ENCODE data around the gene CHST5. TPM values are rescaled to one million over a fixed set of nuclear protein-coding genes. Genes with fewer than 3 reads are reported as not detected.
A peak's percentile ranks its signal among the peaks of the same experiment; 100 is the strongest.

The CHST5 gene
- total and polyA plus RNA-seq, 5 donors from 2014 or later, result not detected

- Histone ChIP-seq H3K27ac (ENCODE audit: insufficient read depth, low read length, poor library complexity, severe bottlenecking) (no peak overlapping the region), H3K27me3 (ENCODE audit: control insufficient read depth, insufficient read depth, low read length) (no peaks in the 10 kb centered on the region), H3K4me3 (ENCODE audit: low read depth, low read length) (no peak overlapping the region), H3K36me3 (ENCODE audit: control insufficient read depth, insufficient read depth, low read length) (no peaks in the 10 kb centered on the region), H3K9me3 (ENCODE audit: control insufficient read depth in 2 of 2, low read length in 2 of 2) (no peaks in the 10 kb centered on the region), H3K4me1 (ENCODE audit: control insufficient read depth, insufficient read depth, low read length, poor library complexity, severe bottlenecking) (no peaks in the 10 kb centered on the region)
- Mint-ChIP-seq H3K27ac (no peak overlapping the region), H3K36me3 (no peaks in the 10 kb centered on the region), H3K4me1 (no peaks in the 10 kb centered on the region), H3K4me3 (no peak overlapping the region), H3K9me3 (no peaks in the 10 kb centered on the region), H3K27me3 (no peaks in the 10 kb centered on the region)
- DNase-seq, result no peak
- ATAC-seq (ENCODE audit: low read depth in 2 of 2), result no peak
These were observed 1.2 kb downstream of the CHST5 start for GRCh38 chr16:75534560-75535205.

- no peak overlapping the region for H3K27ac ChIP-seq (ENCODE audit: insufficient read depth, low read length, poor library complexity, severe bottlenecking)
- Mint-ChIP-seq H3K27me3 (no peaks in the 10 kb centered on the region), H3K27ac (no peak overlapping the region), H3K36me3 (no peaks in the 10 kb centered on the region), H3K4me3 (no peak overlapping the region), H3K4me1 (no peaks in the 10 kb centered on the region), H3K9me3 (no peaks in the 10 kb centered on the region)
- no peaks in the 10 kb centered on the region for H3K9me3 ChIP-seq (ENCODE audit: control insufficient read depth in 2 of 2, low read length in 2 of 2)
- H3K36me3 ChIP-seq (ENCODE audit: control insufficient read depth, insufficient read depth, low read length), result no peaks in the 10 kb centered on the region
- H3K4me1 ChIP-seq (ENCODE audit: control insufficient read depth, insufficient read depth, low read length, poor library complexity, severe bottlenecking), result no peaks in the 10 kb centered on the region
- ATAC-seq (ENCODE audit: low read depth in 2 of 2) (no peak), DNase-seq (no peak)
- H3K4me3 ChIP-seq (ENCODE audit: low read depth, low read length), result no peak overlapping the region
- no peaks in the 10 kb centered on the region for H3K27me3 ChIP-seq (ENCODE audit: control insufficient read depth, insufficient read depth, low read length)
These were observed 3.1 kb downstream of the CHST5 start for GRCh38 chr16:75532791-75533190.

GRCh38 chr16:75532142-75532765 lies 3.7 kb downstream of the CHST5 start:
- Histone ChIP-seq H3K9me3 (ENCODE audit: control insufficient read depth in 2 of 2, low read length in 2 of 2) (no peaks in the 10 kb centered on the region), H3K4me1 (ENCODE audit: control insufficient read depth, insufficient read depth, low read length, poor library complexity, severe bottlenecking) (no peaks in the 10 kb centered on the region), H3K27ac (ENCODE audit: insufficient read depth, low read length, poor library complexity, severe bottlenecking) (no peak overlapping the region), H3K27me3 (ENCODE audit: control insufficient read depth, insufficient read depth, low read length) (no peaks in the 10 kb centered on the region), H3K4me3 (ENCODE audit: low read depth, low read length) (no peak overlapping the region), H3K36me3 (ENCODE audit: control insufficient read depth, insufficient read depth, low read length) (no peaks in the 10 kb centered on the region)
- ATAC-seq (ENCODE audit: low read depth in 2 of 2) (no peak), DNase-seq (no peak)
- Mint-ChIP-seq H3K36me3 (no peaks in the 10 kb centered on the region), H3K27ac (no peak overlapping the region), H3K27me3 (no peaks in the 10 kb centered on the region), H3K4me3 (no peak overlapping the region), H3K4me1 (no peaks in the 10 kb centered on the region), H3K9me3 (no peaks in the 10 kb centered on the region)

GRCh38 chr16:75529959-75530358 lies 5.9 kb downstream of the CHST5 start:
- Mint-ChIP-seq H3K4me3 (no peak overlapping the region), H3K4me1 (no peaks in the 10 kb centered on the region), H3K36me3 (no peaks in the 10 kb centered on the region), H3K27me3 (no peaks in the 10 kb centered on the region), H3K27ac (no peak overlapping the region), H3K9me3 (no peaks in the 10 kb centered on the region)
- Histone ChIP-seq H3K36me3 (ENCODE audit: control insufficient read depth, insufficient read depth, low read length) (no peaks in the 10 kb centered on the region), H3K9me3 (ENCODE audit: control insufficient read depth in 2 of 2, low read length in 2 of 2) (no peaks in the 10 kb centered on the region), H3K4me3 (ENCODE audit: low read depth, low read length) (no peak overlapping the region), H3K27me3 (ENCODE audit: control insufficient read depth, insufficient read depth, low read length) (no peaks in the 10 kb centered on the region), H3K27ac (ENCODE audit: insufficient read depth, low read length, poor library complexity, severe bottlenecking) (no peak overlapping the region), H3K4me1 (ENCODE audit: control insufficient read depth, insufficient read depth, low read length, poor library complexity, severe bottlenecking) (no peaks in the 10 kb centered on the region)
- ATAC-seq (ENCODE audit: low read depth in 2 of 2) (no peak), DNase-seq (no peak)

GRCh38 chr16:75529056-75529905 lies 6.6 kb downstream of the CHST5 start:
- no peak overlapping the region for H3K27ac ChIP-seq (ENCODE audit: insufficient read depth, low read length, poor library complexity, severe bottlenecking)
- H3K4me3 ChIP-seq (ENCODE audit: low read depth, low read length), result no peak overlapping the region
- DNase-seq (no peak), ATAC-seq (ENCODE audit: low read depth in 2 of 2) (no peak)
- H3K9me3 Mint-ChIP-seq, result no peaks in the 10 kb centered on the region
- peak overlapping the region in 1 of 3 donors; percentile 32 for H3K27ac Mint-ChIP-seq
- H3K27me3 ChIP-seq (ENCODE audit: control insufficient read depth, insufficient read depth, low read length), result no peaks in the 10 kb centered on the region
- H3K4me3 Mint-ChIP-seq, result no peak overlapping the region
- no peaks in the 10 kb centered on the region for H3K9me3 ChIP-seq (ENCODE audit: control insufficient read depth in 2 of 2, low read length in 2 of 2)
- no peaks in the 10 kb centered on the region for H3K27me3 Mint-ChIP-seq
- H3K36me3 Mint-ChIP-seq, result no peaks in the 10 kb centered on the region
- no peaks in the 10 kb centered on the region for H3K36me3 ChIP-seq (ENCODE audit: control insufficient read depth, insufficient read depth, low read length)
- no peaks in the 10 kb centered on the region for H3K4me1 ChIP-seq (ENCODE audit: control insufficient read depth, insufficient read depth, low read length, poor library complexity, severe bottlenecking)
- no peaks in the 10 kb centered on the region for H3K4me1 Mint-ChIP-seq

- Mint-ChIP-seq H3K4me1 (no peaks in the 10 kb centered on the region), H3K4me3 (no peak overlapping the region), H3K27me3 (no peaks in the 10 kb centered on the region), H3K36me3 (no peaks in the 10 kb centered on the region), H3K27ac (no peak overlapping the region), H3K9me3 (no peaks in the 10 kb centered on the region)
- ATAC-seq (ENCODE audit: low read depth in 2 of 2) (no peak), DNase-seq (no peak)
- H3K27ac ChIP-seq (ENCODE audit: insufficient read depth, low read length, poor library complexity, severe bottlenecking), result no peak overlapping the region
- H3K36me3 ChIP-seq (ENCODE audit: control insufficient read depth, insufficient read depth, low read length), result no peaks in the 10 kb centered on the region
- no peaks in the 10 kb centered on the region for H3K4me1 ChIP-seq (ENCODE audit: control insufficient read depth, insufficient read depth, low read length, poor library complexity, severe bottlenecking)
- H3K9me3 ChIP-seq (ENCODE audit: control insufficient read depth in 2 of 2, low read length in 2 of 2), result no peaks in the 10 kb centered on the region
- no peak overlapping the region for H3K4me3 ChIP-seq (ENCODE audit: low read depth, low read length)
- no peaks in the 10 kb centered on the region for H3K27me3 ChIP-seq (ENCODE audit: control insufficient read depth, insufficient read depth, low read length)
These were observed 8.0 kb downstream of the CHST5 start for GRCh38 chr16:75527825-75528299.

GRCh38 chr16:75526032-75526790 lies 9.7 kb downstream of the CHST5 start:
- ATAC-seq (ENCODE audit: low read depth in 2 of 2), result no peak
- Histone ChIP-seq H3K4me1 (ENCODE audit: control insufficient read depth, insufficient read depth, low read length, poor library complexity, severe bottlenecking) (no peaks in the 10 kb centered on the region), H3K36me3 (ENCODE audit: control insufficient read depth, insufficient read depth, low read length) (no peaks in the 10 kb centered on the region), H3K4me3 (ENCODE audit: low read depth, low read length) (no peak overlapping the region), H3K27me3 (ENCODE audit: control insufficient read depth, insufficient read depth, low read length) (no peaks in the 10 kb centered on the region), H3K9me3 (ENCODE audit: control insufficient read depth in 2 of 2, low read length in 2 of 2) (no peaks in the 10 kb centered on the region), H3K27ac (ENCODE audit: insufficient read depth, low read length, poor library complexity, severe bottlenecking) (no peak overlapping the region)
- H3K9me3 Mint-ChIP-seq, result no peaks in the 10 kb centered on the region
- no peaks in the 10 kb centered on the region for H3K36me3 Mint-ChIP-seq
- peak overlapping the region in 1 of 3 donors; percentile 66 for H3K27ac Mint-ChIP-seq
- no peak for DNase-seq
- no peaks in the 10 kb centered on the region for H3K27me3 Mint-ChIP-seq
- no peaks in the 10 kb centered on the region for H3K4me1 Mint-ChIP-seq
- no peak overlapping the region for H3K4me3 Mint-ChIP-seq

Measured in CD4-positive, CD25-positive, alpha-beta regulatory T cell (primary cell).